Psoas muscle (tissue), 8 donors: ENCODE data around the gene SDHC. TPM values are rescaled to one million over a fixed set of nuclear protein-coding genes. Genes with fewer than 3 reads are reported as not detected.
"Not testable (repeated sequence)": the region's sequence is repeated elsewhere in the genome, so short reads cannot be mapped to it uniquely, and the experiment has no call there.

Experiments
- ATAC-seq, 4 donors: fragments of 200-7000 bp; cut with Tn5 transposase; one replicate each; pipeline ENCODE4 v1.9.1; 2020; ENCODE audit warnings: moderate library complexity in 3 of 4, mild to moderate bottlenecking in 2 of 4
- DNase-seq, 2 donors: peaks; one replicate each; pipeline ENCODE4 v3.0.0-alpha.2; 2020
- H3K27ac ChIP-seq: fragments of 200-600 bp; one replicate; pipeline ENCODE4 v1.8.0; 2022
- H3K27me3 ChIP-seq, 3 donors: fragments of 200-600 bp in 1 of 3; one replicate each; pipeline versions ENCODE4 v1.6.1 to v1.8.0; 2013 to 2022; ENCODE audit warnings: low read length in 2 of 3, mild to moderate bottlenecking in 2 of 3, moderate library complexity in 1 of 3; ENCODE audit not compliant: insufficient read depth in 3 of 3
- H3K36me3 ChIP-seq, 2 donors: fragments of 200-600 bp in 1 of 2; one replicate each; pipeline versions ENCODE4 v1.6.1 to v1.8.0; 2013 to 2022; ENCODE audit warnings: low read depth in 1 of 2, mild to moderate bottlenecking in 1 of 2, moderate library complexity in 1 of 2; ENCODE audit not compliant: insufficient read depth in 1 of 2
- H3K4me1 ChIP-seq: fragments of 200-600 bp; one replicate; pipeline ENCODE4 v1.8.0; 2022
- H3K4me3 ChIP-seq: fragments of 200-600 bp; one replicate; pipeline ENCODE4 v1.8.0; 2022; ENCODE audit warnings: mild to moderate bottlenecking
- H3K9me3 ChIP-seq: fragments of 200-600 bp; one replicate; pipeline ENCODE4 v1.8.0; 2022
- CTCF ChIP-seq: fragments of 200-600 bp; IDR thresholded peaks from one replicate; pipeline ENCODE4 v1.8.0; 2022; ENCODE audit warnings: antibody characterized with exemption
- WGBS, 3 donors: extraction: QIAGEN DNeasy Blood & Tissue Kit; methylation state at CpG; one replicate each; pipeline versions ENCODE4 v1.1.6 to v1.1.7; 2013; 5-methylcytosine and 5-hydroxymethylcytosine counted together
- intact Hi-C, 2 donors: fragments of 100-400 bp; cut with DNase I; formaldehyde crosslinking; loops; one replicate each; pipeline versions ENCODE4 v1.11.0 to v1.14.2; 2022
- polyA plus RNA-seq, 3 donors: library from polyadenylated mRNA; stranded (reverse); fragments of 200-250 nt; gene quantifications; one replicate each; pipeline ENCODE4 v1.2.3, GENCODE V29; 2013
- total RNA-seq, 4 donors: library from RNA; stranded (reverse); fragmentation: NEBNext Ultra II Directional in 2 of 4; extraction: Animal tissue kit (Norgen Biotek cat#: 25700) in 2 of 4; gene quantifications; one replicate each; pipeline versions ENCODE4 v1.2.1 to v1.2.4, GENCODE V29; 2021 to 2023
- donor health status: healthy with polysubstance abuse.
- donor health status: DM: no; HTN: no; CAD: no; lungs with moderate emphysema.
- donor health status: Bipolar disorder and iron deficiency.
- donor health status: healthy.
- donor health status: DM: yes; HTN: yes; CAD: no.
- donor health status: DM: no; HTN: no; CAD: no.
- donor health status: DM: no; HTN: no; CAD: no.
- donor health status: DM: yes; HTN: yes; CAD: no.

SDHC gene
- total and polyA plus RNA-seq, 7 donors: 183 to 362 (median 246) TPM

- Histone ChIP-seq H3K27ac (no peak overlapping the region), H3K27me3 (no peaks in the 10 kb centered on the region), H3K4me1 (no peaks in the 10 kb centered on the region), H3K9me3 (no peaks in the 10 kb centered on the region), H3K4me3 (no peak overlapping the region), H3K36me3 (no peaks in the 10 kb centered on the region)
- no peak for ATAC-seq
- WGBS, 3 donors: 70 to 79% (median 78%) methylated on average over 3 of the region's 3 CpGs
- TF ChIP-seq CTCF: no peak
- intact Hi-C loops: loop anchor here in 1 of 2 donors (10.0 kb wide), 1 partner anchor 336 kb away; the partner anchor contains the start of gene DUSP12
- no peak for DNase-seq
Measured at GRCh38 chr1:161408429-161409052, 94.4 kb downstream of the SDHC start.

GRCh38 chr1:161409848-161410635 is 95.9 kb downstream of the SDHC start:
- DNase-seq, H3K9me3 ChIP-seq, H3K27ac ChIP-seq, ATAC-seq, H3K4me3 ChIP-seq, H3K36me3 ChIP-seq, H3K4me1 ChIP-seq, H3K27me3 ChIP-seq: not testable (repeated sequence)
- 76 to 79% (median 79%) methylated on average over 13 of the region's 13 CpGs for WGBS, 3 donors
- intact Hi-C loops: loop anchor here in 1 of 2 donors (10.0 kb wide), 1 partner anchor 335 kb away; the partner anchor contains the start of gene DUSP12

DNA sequence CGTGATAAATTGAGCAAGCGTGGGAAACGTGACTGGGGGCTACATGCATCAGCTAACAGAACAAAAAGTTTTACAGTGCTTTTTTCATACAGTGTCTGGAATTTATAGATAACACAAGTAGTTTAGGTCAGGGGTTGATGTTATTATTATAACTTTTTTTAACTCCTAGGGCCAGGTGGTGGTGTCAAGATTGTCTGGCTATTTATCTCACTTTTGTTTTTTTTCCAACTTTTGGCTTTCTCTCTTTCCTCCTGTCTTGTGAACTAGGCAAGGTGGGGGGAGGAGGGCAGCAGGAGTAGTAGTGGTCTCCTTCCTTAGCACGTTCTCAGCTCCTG is 96.4 kb downstream of the SDHC start:
- DNase-seq, H3K27ac ChIP-seq, intact Hi-C loops, H3K36me3 ChIP-seq, H3K9me3 ChIP-seq, H3K4me3 ChIP-seq, ATAC-seq, H3K27me3 ChIP-seq, H3K4me1 ChIP-seq: not testable (repeated sequence)
- 82 to 88% (median 84%) methylated on average over 4 of the region's 4 CpGs for WGBS, 3 donors

Other genes starting within 250 kb of the SDHC start
- 1 to 10 TPM; 1.6 to 3.3 (median 1.8) TPM for gene ARHGAP30, start 244.5 kb upstream of the SDHC start, total RNA-seq
- gene ARHGAP30, start 244.5 kb upstream of the SDHC start, polyA plus RNA-seq: under 1 TPM; 0.44 to 0.73 (median 0.47) TPM
- not detected for gene NECTIN4, start 224.8 kb upstream of the SDHC start, total RNA-seq
- gene NECTIN4, start 224.8 kb upstream of the SDHC start, polyA plus RNA-seq: under 1 TPM in 2 of 3 donors, not detected in 1; 0.01 to 0.03 TPM
- 1 to 10 TPM; 1.4 to 5.9 (median 3.5) TPM for gene KLHDC9, start 216.0 kb upstream of the SDHC start, total RNA-seq
- gene KLHDC9, start 216.0 kb upstream of the SDHC start, polyA plus RNA-seq: 1 to 10 TPM in 2 of 3 donors, under 1 TPM in 1; 0.34 to 2.7 (median 1.8) TPM
- 100 to 1,000 TPM in 3 of 4 donors, 10 to 100 TPM in 1; 60.2 to 144 (median 124) TPM for gene PFDN2, start 196.3 kb upstream of the SDHC start, total RNA-seq
- 100 to 1,000 TPM; 191 to 759 (median 235) TPM for gene PFDN2, start 196.3 kb upstream of the SDHC start, polyA plus RNA-seq
- 10 to 100 TPM; 20.1 to 43.8 (median 28.5) TPM for gene NIT1, start 196.3 kb upstream of the SDHC start, total RNA-seq
- gene NIT1, start 196.3 kb upstream of the SDHC start, polyA plus RNA-seq: 10 to 100 TPM; 24.0 to 39.9 (median 30.7) TPM
- gene DEDD, start 181.7 kb upstream of the SDHC start, total RNA-seq: 10 to 100 TPM; 30.4 to 70.8 (median 51.5) TPM
- gene DEDD, start 181.7 kb upstream of the SDHC start, polyA plus RNA-seq: 10 to 100 TPM; 45.8 to 65.4 (median 63.5) TPM
- gene UFC1, start 160.4 kb upstream of the SDHC start, total RNA-seq: 10 to 100 TPM; 56.6 to 76.2 (median 63.9) TPM
- 100 to 1,000 TPM in 1 of 3 donors, 10 to 100 TPM in 2; 98.2 to 141 (median 99.6) TPM for gene UFC1, start 160.4 kb upstream of the SDHC start, polyA plus RNA-seq
- 10 to 100 TPM; 13.4 to 26.5 (median 23.2) TPM for gene USP21, start 154.9 kb upstream of the SDHC start, total RNA-seq
- gene USP21, start 154.9 kb upstream of the SDHC start, polyA plus RNA-seq: 10 to 100 TPM; 16.7 to 47.3 (median 22.9) TPM
- gene PPOX, start 148.0 kb upstream of the SDHC start, total RNA-seq: 10 to 100 TPM in 1 of 4 donors, 1 to 10 TPM in 3; 4.8 to 12.8 (median 6.9) TPM
- gene PPOX, start 148.0 kb upstream of the SDHC start, polyA plus RNA-seq: 10 to 100 TPM in 1 of 3 donors, 1 to 10 TPM in 2; 6.0 to 13.1 (median 7.5) TPM
- gene B4GALT3, start 136.9 kb upstream of the SDHC start, total RNA-seq: 10 to 100 TPM; 16.3 to 32.8 (median 28.9) TPM
- 10 to 100 TPM; 29.3 to 48.1 (median 30.9) TPM for gene B4GALT3, start 136.9 kb upstream of the SDHC start, polyA plus RNA-seq
- gene ADAMTS4, start 115.3 kb upstream of the SDHC start, total RNA-seq: 1 to 10 TPM; 1.3 to 8.9 (median 5.2) TPM
- gene ADAMTS4, start 115.3 kb upstream of the SDHC start, polyA plus RNA-seq: 1 to 10 TPM in 1 of 3 donors, under 1 TPM in 2; 0.88 to 1.3 (median 0.92) TPM
- gene NDUFS2, start 112.0 kb upstream of the SDHC start, total RNA-seq: 100 to 1,000 TPM; 204 to 336 (median 272) TPM
- 100 to 1,000 TPM; 207 to 270 (median 232) TPM for gene NDUFS2, start 112.0 kb upstream of the SDHC start, polyA plus RNA-seq
- 10 to 100 TPM in 2 of 4 donors, 1 to 10 TPM in 2; 3.3 to 11.3 (median 9.7) TPM for gene FCER1G, start 99.1 kb upstream of the SDHC start, total RNA-seq
- 10 to 100 TPM in 2 of 3 donors, 1 to 10 TPM in 1; 8.3 to 23.5 (median 12.4) TPM for gene FCER1G, start 99.1 kb upstream of the SDHC start, polyA plus RNA-seq
- gene APOA2, start 90.8 kb upstream of the SDHC start, total RNA-seq: under 1 TPM in 1 of 4 donors, not detected in 3; 0.86 TPM
- not detected for gene APOA2, start 90.8 kb upstream of the SDHC start, polyA plus RNA-seq
- gene TOMM40L, start 88.3 kb upstream of the SDHC start, total RNA-seq: 10 to 100 TPM; 10.0 to 39.2 (median 27.5) TPM
- gene TOMM40L, start 88.3 kb upstream of the SDHC start, polyA plus RNA-seq: 10 to 100 TPM; 26.4 to 38.3 (median 32.4) TPM
- gene NR1I3, start 76.2 kb upstream of the SDHC start, total RNA-seq: not detected
- gene NR1I3, start 76.2 kb upstream of the SDHC start, polyA plus RNA-seq: under 1 TPM; 0.17 to 0.42 (median 0.25) TPM
- under 1 TPM in 1 of 4 donors, not detected in 3; 0.45 TPM for gene PCP4L1, start 55.6 kb upstream of the SDHC start, total RNA-seq
- under 1 TPM; 0.21 to 0.28 (median 0.25) TPM for gene PCP4L1, start 55.6 kb upstream of the SDHC start, polyA plus RNA-seq
- gene MPZ, start 4.4 kb upstream of the SDHC start, total RNA-seq: 1 to 10 TPM in 2 of 4 donors, under 1 TPM in 2; 0.30 to 2.6 (median 1.2) TPM
- 1 to 10 TPM; 1.0 to 2.4 (median 1.9) TPM for gene MPZ, start 4.4 kb upstream of the SDHC start, polyA plus RNA-seq
- not detected for gene CFAP126, start 53.5 kb downstream of the SDHC start, total RNA-seq
- under 1 TPM in 1 of 3 donors, not detected in 2; 0.16 TPM for gene CFAP126, start 53.5 kb downstream of the SDHC start, polyA plus RNA-seq
- 10 to 100 TPM in 1 of 4 donors, 1 to 10 TPM in 3; 6.6 to 11.6 (median 7.3) TPM for gene FCGR2A, start 191.1 kb downstream of the SDHC start, total RNA-seq
- gene FCGR2A, start 191.1 kb downstream of the SDHC start, polyA plus RNA-seq: 1 to 10 TPM; 1.1 to 2.5 (median 1.2) TPM
- gene HSPA6, start 210.2 kb downstream of the SDHC start, total RNA-seq: 10 to 100 TPM in 1 of 4 donors, 1 to 10 TPM in 2, under 1 TPM in 1; 0.49 to 37.7 (median 5.7) TPM
- gene HSPA6, start 210.2 kb downstream of the SDHC start, polyA plus RNA-seq: under 1 TPM; 0.32 to 0.98 (median 0.85) TPM
- gene FCGR3A, start 235.4 kb downstream of the SDHC start, total RNA-seq: 10 to 100 TPM in 1 of 4 donors, 1 to 10 TPM in 3; 1.8 to 11.4 (median 8.1) TPM
- gene FCGR3A, start 235.4 kb downstream of the SDHC start, polyA plus RNA-seq: 1 to 10 TPM; 1.8 to 4.7 (median 2.1) TPM